ENCODE data around the gene RNU1-2.
"Not testable (repeated sequence)": the region's sequence is repeated elsewhere in the genome, so short reads cannot be mapped to it uniquely, and the experiment has no call there.

RNU1-2 gene

GRCh38 chr1:16912742-16913141 is 17.0 kb downstream of the RNU1-2 start:
- H3K4me3 Mint-ChIP-seq, result peak overlapping the region; percentile 80
- H3K27ac Mint-ChIP-seq, result not testable (repeated sequence)

GRCh38 chr1:16913181-16913832 is 17.5 kb downstream of the RNU1-2 start:
- Mint-ChIP-seq H3K9me3 (no peaks in the 10 kb centered on the region), H3K36me3 (ENCODE audit: low read depth) (no peaks in the 10 kb centered on the region), H3K27me3 (ENCODE audit: low read depth) (peaks cover 13% of the 10 kb centered on the region), H3K4me3 (peak overlapping the region; percentile 80), H3K27ac (peak overlapping the region; percentile 20), H3K4me1 (ENCODE audit: low read depth) (peaks cover 21% of the 10 kb centered on the region)
- DNase-seq (ENCODE audit: low spot score), result no peak

More at GRCh38 chr1:16912742-16913141, 17.0 kb downstream of the RNU1-2 start:
- H3K27me3 Mint-ChIP-seq (ENCODE audit: low read depth), result peaks cover 13% of the 10 kb centered on the region
- peaks cover 21% of the 10 kb centered on the region for H3K4me1 Mint-ChIP-seq (ENCODE audit: low read depth)
- H3K9me3 Mint-ChIP-seq; DNase-seq (ENCODE audit: low spot score); H3K36me3 Mint-ChIP-seq (ENCODE audit: low read depth): not testable (repeated sequence)

GRCh38 chr1:16913833-16914662 is 18.3 kb downstream of the RNU1-2 start:
- Mint-ChIP-seq H3K36me3 (ENCODE audit: low read depth) (no peaks in the 10 kb centered on the region), H3K4me3 (peak overlapping the region; percentile 86), H3K9me3 (no peaks in the 10 kb centered on the region), H3K27me3 (ENCODE audit: low read depth) (peaks cover 14% of the 10 kb centered on the region), H3K4me1 (ENCODE audit: low read depth) (peaks cover 21% of the 10 kb centered on the region), H3K27ac (peak overlapping the region; percentile 65)
- DNase-seq (ENCODE audit: low spot score), result peak; percentile 92

GRCh38 chr1:16914928-16915626 is 19.3 kb downstream of the RNU1-2 start:
- H3K4me1 Mint-ChIP-seq (ENCODE audit: low read depth), result peaks cover 20% of the 10 kb centered on the region
- not testable (repeated sequence) for DNase-seq (ENCODE audit: low spot score); H3K36me3 Mint-ChIP-seq (ENCODE audit: low read depth); H3K9me3 Mint-ChIP-seq
- peaks cover 14% of the 10 kb centered on the region for H3K27me3 Mint-ChIP-seq (ENCODE audit: low read depth)
- peak overlapping the region; percentile 86 for H3K4me3 Mint-ChIP-seq
- peak overlapping the region; percentile 65 for H3K27ac Mint-ChIP-seq

GRCh38 chr1:16915627-16915973 is 19.8 kb downstream of the RNU1-2 start:
- Mint-ChIP-seq H3K4me1 (ENCODE audit: low read depth) (peaks cover 20% of the 10 kb centered on the region), H3K27me3 (ENCODE audit: low read depth) (peaks cover 14% of the 10 kb centered on the region), H3K9me3 (no peaks in the 10 kb centered on the region), H3K36me3 (ENCODE audit: low read depth) (no peaks in the 10 kb centered on the region), H3K27ac (no peak overlapping the region), H3K4me3 (peak overlapping the region; percentile 86)
- DNase-seq (ENCODE audit: low spot score), result no peak

- H3K27ac Mint-ChIP-seq; H3K36me3 Mint-ChIP-seq (ENCODE audit: low read depth); H3K9me3 Mint-ChIP-seq; DNase-seq (ENCODE audit: low spot score): not testable (repeated sequence)
- H3K27me3 Mint-ChIP-seq (ENCODE audit: low read depth), result peaks cover 12% of the 10 kb centered on the region
- H3K4me3 Mint-ChIP-seq, result peak overlapping the region; percentile 21
- peaks cover 21% of the 10 kb centered on the region for H3K4me1 Mint-ChIP-seq (ENCODE audit: low read depth)
These were observed 20.5 kb downstream of the RNU1-2 start for GRCh38 chr1:16916036-16916880.

GRCh38 chr1:16918371-16918770 is 22.6 kb downstream of the RNU1-2 start:
- H3K27ac Mint-ChIP-seq, result no peak overlapping the region
- peaks cover 16% of the 10 kb centered on the region for H3K4me1 Mint-ChIP-seq (ENCODE audit: low read depth)
- H3K36me3 Mint-ChIP-seq (ENCODE audit: low read depth), result no peaks in the 10 kb centered on the region
- no peaks in the 10 kb centered on the region for H3K9me3 Mint-ChIP-seq
- no peak for DNase-seq (ENCODE audit: low spot score)
- H3K27me3 Mint-ChIP-seq (ENCODE audit: low read depth), result peaks cover 3% of the 10 kb centered on the region
- H3K4me3 Mint-ChIP-seq, result no peak overlapping the region

GRCh38 chr1:16918936-16919665 is 23.3 kb downstream of the RNU1-2 start:
- H3K4me3 Mint-ChIP-seq; H3K36me3 Mint-ChIP-seq (ENCODE audit: low read depth); H3K9me3 Mint-ChIP-seq; H3K27me3 Mint-ChIP-seq (ENCODE audit: low read depth); H3K27ac Mint-ChIP-seq; DNase-seq (ENCODE audit: low spot score): not testable (repeated sequence)
- peaks cover 12% of the 10 kb centered on the region for H3K4me1 Mint-ChIP-seq (ENCODE audit: low read depth)

GRCh38 chr1:16920951-16921350 is 25.2 kb downstream of the RNU1-2 start:
- Mint-ChIP-seq H3K36me3 (ENCODE audit: low read depth) (no peaks in the 10 kb centered on the region), H3K27ac (no peak overlapping the region), H3K27me3 (ENCODE audit: low read depth) (peaks cover 3% of the 10 kb centered on the region), H3K9me3 (no peaks in the 10 kb centered on the region), H3K4me3 (no peak overlapping the region), H3K4me1 (ENCODE audit: low read depth) (peaks cover 12% of the 10 kb centered on the region)
- DNase-seq (ENCODE audit: low spot score), result no peak

GRCh38 chr1:16921391-16922185 is 25.8 kb downstream of the RNU1-2 start, which contains the start of gene CROCC:
CROCC (plus strand) TSS chr1:16921931; CDS start chr1:16922019, 88 bp downstream.
- Mint-ChIP-seq H3K4me3 (peak within 1 kb of the TSS; percentile 65), H3K4me1 (ENCODE audit: low read depth) (peaks cover 12% of the 10 kb centered on the region), H3K27ac (peak within 1 kb of the TSS; percentile 59), H3K36me3 (ENCODE audit: low read depth) (no peaks in the 10 kb centered on the region), H3K9me3 (no peaks in the 10 kb centered on the region), H3K27me3 (ENCODE audit: low read depth) (peaks cover 3% of the 10 kb centered on the region)
- no peak for DNase-seq (ENCODE audit: low spot score)

- H3K9me3 Mint-ChIP-seq, result no peaks in the 10 kb centered on the region
- peak overlapping the region; percentile 65 for H3K4me3 Mint-ChIP-seq
- DNase-seq (ENCODE audit: low spot score), result no peak
- peak overlapping the region; percentile 53 for H3K27ac Mint-ChIP-seq
- H3K4me1 Mint-ChIP-seq (ENCODE audit: low read depth), result peaks cover 12% of the 10 kb centered on the region
- peaks cover 3% of the 10 kb centered on the region for H3K27me3 Mint-ChIP-seq (ENCODE audit: low read depth)
- no peaks in the 10 kb centered on the region for H3K36me3 Mint-ChIP-seq (ENCODE audit: low read depth)
These were observed 26.7 kb downstream of the RNU1-2 start for GRCh38 chr1:16922466-16922865.

GRCh38 chr1:16922885-16923431 is 27.2 kb downstream of the RNU1-2 start:
- DNase-seq (ENCODE audit: low spot score), result no peak
- Mint-ChIP-seq H3K36me3 (ENCODE audit: low read depth) (no peaks in the 10 kb centered on the region), H3K4me1 (ENCODE audit: low read depth) (peaks cover 12% of the 10 kb centered on the region), H3K27me3 (ENCODE audit: low read depth) (peaks cover 3% of the 10 kb centered on the region), H3K27ac (peak overlapping the region; percentile 53), H3K4me3 (no peak overlapping the region), H3K9me3 (no peaks in the 10 kb centered on the region)

Measured in T-helper 2 cell treated with Interferon-gamma antibody and Interleukin-4, amounts not matched to agents 5 μg/mL and 100 μg/mL, for 36 hours (primary cell).